ENCODE results near the gene PHC3.

DNA sequence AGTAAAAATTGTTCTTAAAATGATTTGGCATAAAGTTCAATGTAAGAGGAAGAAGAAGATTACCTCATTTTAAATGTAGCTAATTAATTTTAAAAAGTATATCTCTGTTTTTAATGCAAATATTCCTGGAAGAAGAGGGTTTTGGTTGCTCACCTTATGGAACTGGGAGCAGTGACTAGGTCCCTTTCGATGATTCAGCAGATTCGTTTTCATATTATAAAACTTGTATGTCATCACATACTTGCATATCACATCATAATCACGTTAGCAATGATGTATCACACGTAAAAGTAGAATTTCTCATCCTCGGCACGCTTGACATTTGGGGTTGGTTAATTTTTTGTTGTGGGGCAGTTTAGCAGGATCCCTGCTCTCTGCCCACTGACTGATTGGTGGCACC, 96.1 kb downstream of the PHC3 start:
- TF ChIP-seq HDGF (IDR thresholded peaks at IDR 0.05; ENCODE audit: borderline replicate concordance) (no peak), LEF1 (IDR thresholded peaks at IDR 0.05; ENCODE audit: borderline replicate concordance) (no peak), CTBP1 (IDR thresholded peaks at IDR 0.05; ENCODE audit: borderline replicate concordance) (no peak), ZNF384 (IDR thresholded peaks at IDR 0.05) (no peak), ELF4 (IDR thresholded peaks at IDR 0.05) (no peak), BHLHE40 (IDR thresholded peaks at IDR 0.05; ENCODE audit: borderline replicate concordance) (no peak), TARDBP (IDR thresholded peaks at IDR 0.05) (no peak), FOXK2 (IDR thresholded peaks at IDR 0.05) (no peak), FOXA1 (IDR thresholded peaks at IDR 0.05) (no peak), FOXM1 (IDR thresholded peaks at IDR 0.05; ENCODE audit: borderline replicate concordance) (no peak), SUZ12 (IDR thresholded peaks at IDR 0.05) (no peak), SP1 (IDR thresholded peaks at IDR 0.05) (no peak), ARNT (IDR thresholded peaks at IDR 0.05) (no peak)
- TF ChIP-seq, protein P1, sequence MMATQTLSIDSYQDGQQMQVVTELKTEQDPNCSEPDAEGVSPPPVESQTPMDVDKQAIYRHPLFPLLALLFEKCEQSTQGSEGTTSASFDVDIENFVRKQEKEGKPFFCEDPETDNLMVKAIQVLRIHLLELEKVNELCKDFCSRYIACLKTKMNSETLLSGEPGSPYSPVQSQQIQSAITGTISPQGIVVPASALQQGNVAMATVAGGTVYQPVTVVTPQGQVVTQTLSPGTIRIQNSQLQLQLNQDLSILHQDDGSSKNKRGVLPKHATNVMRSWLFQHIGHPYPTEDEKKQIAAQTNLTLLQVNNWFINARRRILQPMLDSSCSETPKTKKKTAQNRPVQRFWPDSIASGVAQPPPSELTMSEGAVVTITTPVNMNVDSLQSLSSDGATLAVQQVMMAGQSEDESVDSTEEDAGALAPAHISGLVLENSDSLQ (IDR thresholded peaks at IDR 0.05): no peak
